GM12878 (cell line): Measurements from ENCODE around the gene NRXN3. TPM values are rescaled to one million over a fixed set of nuclear protein-coding genes. Genes with fewer than 3 reads are reported as not detected.

Source experiments
- ATAC-seq: fragments of 200-7000 bp; cut with Tn5 transposase; 3 replicates; pipeline ENCODE4 v1.9.1; 2020; ENCODE audit warnings: mild to moderate bottlenecking, moderate library complexity
- BruUV-seq: library from RNA; stranded (reverse); fragments of 400-500 nt; replicated peaks from 2 replicates; lab custom pipeline; 2021; lab: Mats Ljungman, UMichigan
- CTCF ChIA-PET: fragments of 300-600 bp; sonication (Branson Sonifier 250); formaldehyde crosslinking; extraction: SDS; loops from one replicate; lab custom pipeline; 2021; ENCODE audit warnings: inconsistent platforms; lab: Yijun Ruan, JAX
- POLR2A ChIA-PET: fragments of 350-600 bp; formaldehyde crosslinking; extraction: SDS; loops from one replicate; lab custom pipeline; 2021; ENCODE audit warnings: inconsistent platforms; lab: Charles Lee
- RAD21 ChIA-PET: fragments of 300-600 bp; sonication (Branson Sonifier 250); formaldehyde crosslinking; loops from one replicate; lab custom pipeline; 2023; ENCODE audit warnings: antibody characterized with exemption; ENCODE audit not compliant: unreplicated experiment; lab: Charles Lee
- SMC1A ChIA-PET: fragments of 300-600 bp; sonication (Branson Sonifier 250); formaldehyde crosslinking; loops from one replicate; lab custom pipeline; 2023; ENCODE audit not compliant: unreplicated experiment, uncharacterized antibody; lab: Charles Lee
- DNase-seq: peaks from one replicate; pipeline ENCODE4 v3.0.0-alpha.2; 2011; ENCODE audit warnings: low read depth, low spot score
- FAIRE-seq: peaks from 3 replicates; lab custom pipeline; 2011; peaks lifted over from hg19 to GRCh38; lab: Jason Lieb, UNC
- H2AFZ ChIP-seq: 2 replicates; pipeline ENCODE4 v1.6.0; 2011; ENCODE audit warnings: low read depth, low read length, control low read depth; ENCODE audit not compliant: control insufficient read depth
- H3K27ac ChIP-seq: 2 replicates; pipeline ENCODE4 v1.5.1; 2011; ENCODE audit warnings: control low read depth; ENCODE audit not compliant: control insufficient read depth, insufficient read depth
- H3K27me3 ChIP-seq, 2 experiments: replicated peaks in 1 of 2; 2 replicates each; pipeline versions ENCODE4 v1.6.0 to v1.6.1; 2011; ENCODE audit warnings: low read length in 1 of 2; ENCODE audit not compliant: control insufficient read depth in 2 of 2, insufficient read depth in 2 of 2
- H3K36me3 ChIP-seq, 2 experiments: 2 replicates each; pipeline ENCODE4 v1.5.1; 2011; ENCODE audit warnings: low read length in 1 of 2; ENCODE audit not compliant: control insufficient read depth in 2 of 2, insufficient read depth in 2 of 2
- H3K4me1 ChIP-seq: 2 replicates; pipeline ENCODE4 v1.6.1; 2011; ENCODE audit warnings: mild to moderate bottlenecking, low read length, moderate library complexity, mixed read lengths; ENCODE audit not compliant: control insufficient read depth, insufficient read depth
- H3K4me2 ChIP-seq: 2 replicates; pipeline ENCODE4 v1.6.0; 2011; ENCODE audit warnings: control low read depth; ENCODE audit not compliant: control insufficient read depth, insufficient read depth
- H3K4me3 ChIP-seq: fragments of 200-600 bp; sonication (generic); 2 replicates; pipeline ENCODE4 v1.5.1; 2016
- H3K79me2 ChIP-seq: 2 replicates; pipeline ENCODE4 v1.6.0; 2011; ENCODE audit warnings: low read length; ENCODE audit not compliant: control insufficient read depth, insufficient read depth
- H3K9ac ChIP-seq: 2 replicates; pipeline ENCODE4 v1.8.0; 2011; ENCODE audit warnings: low read length, control low read depth, mixed read lengths; ENCODE audit not compliant: control insufficient read depth, insufficient read depth
- H3K9me3 ChIP-seq: replicated peaks from 3 replicates; pipeline ENCODE4 v1.5.1; 2011; ENCODE audit warnings: mild to moderate bottlenecking, low read length; ENCODE audit not compliant: control insufficient read depth, insufficient read depth
- H4K20me1 ChIP-seq: 2 replicates; pipeline ENCODE4 v1.6.0; 2011; ENCODE audit not compliant: control insufficient read depth, insufficient read depth
- BACH1 ChIP-seq: fragments of 450-650 bp; IDR thresholded peaks from 2 replicates; pipeline ENCODE4 v1.6.1; 2017; ENCODE audit warnings: mild to moderate bottlenecking, borderline replicate concordance
- CEBPB ChIP-seq, 2 experiments: fragments of 150-350 bp in 1 of 2; IDR thresholded peaks; 2 replicates each; pipeline ENCODE4 v1.6.1; 2012 to 2014; ENCODE audit warnings: low read depth in 2 of 2, low read length in 2 of 2, borderline replicate concordance in 1 of 2, inconsistent platforms in 1 of 2
- ETV6 ChIP-seq, 2 experiments: fragments of 450-650 bp in 1 of 2; IDR thresholded peaks in 1 of 2; conservative IDR thresholded peaks in 1 of 2; 2 replicates each; pipeline ENCODE4 v1.6.1; 2014; ENCODE audit warnings: antibody characterized with exemption in 1 of 2, borderline replicate concordance in 1 of 2, low read depth in 1 of 2, mild to moderate bottlenecking in 1 of 2, moderate library complexity in 1 of 2
- IRF3 ChIP-seq: fragments of 450-650 bp; IDR thresholded peaks from 2 replicates; pipeline ENCODE4 v1.6.1; 2014; ENCODE audit warnings: mild to moderate bottlenecking
- RB1 ChIP-seq: fragments of 450-650 bp; formaldehyde crosslinking; IDR thresholded peaks from 2 replicates; pipeline ENCODE4 v1.6.1; 2017; ENCODE audit warnings: mild to moderate bottlenecking, borderline replicate concordance
- YY1 ChIP-seq: IDR thresholded peaks from 2 replicates; pipeline ENCODE4 v1.6.1; 2011; ENCODE audit warnings: low read depth, mild to moderate bottlenecking, low read length
- WGBS: methylation state at CpG from one replicate; pipeline ENCODE4 v1.1.6; 2016; ENCODE audit warnings: low lambda C conversion rate; ENCODE audit not compliant: insufficient replicate concordance, insufficient coverage; ENCODE audit errors: missing lambda C conversion rate; 5-methylcytosine and 5-hydroxymethylcytosine counted together
- in situ Hi-C: fragments of 300-500 bp; cut with MboI; formaldehyde crosslinking; loops from 9 replicates; pipeline ENCODE4 v1.14.3; 2018; ENCODE audit warnings: mixed read lengths
- intact Hi-C: fragments of 100-400 bp; cut with micrococcal nuclease; formaldehyde crosslinking; loops from one replicate; pipeline ENCODE4 v1.14.2; 2022; ENCODE audit not compliant: unreplicated experiment
- polyA plus RNA-seq, 11 experiments: library from polyadenylated mRNA; depleted of rRNA in 4 of 11; unstranded in 6 of 11; stranded (reverse) in 5 of 11; fragments of >200 nt; fragmentation: Nextera tagmentation in 4 of 11; fragmentation: Illumina TruSeq in 1 of 11; extraction: Ambion mirVana in 4 of 11; extraction: Trizol in 1 of 11; gene quantifications; 1 replicate in 1 of 11; 2 replicates in 10 of 11; pipeline versions ENCODE4 v1.2.1 to v1.2.3, GENCODE V29; 2011 to 2016; ENCODE audit warnings: inconsistent platforms in 2 of 11, missing spikeins in 2 of 11, low read depth in 1 of 11
- total RNA-seq, 4 experiments: library from RNA; depleted of rRNA in 3 of 4; stranded (reverse); fragments of >200 nt in 3 of 4; fragmentation: Illumina TruSeq in 1 of 4; extraction: Trizol in 1 of 4; gene quantifications; 2 replicates each; pipeline versions ENCODE4 v1.2.1 to v1.2.3, GENCODE V29; 2013 to 2021
- TF ChIP-seq, protein P1 (sequence below): fragments of 450-650 bp; formaldehyde crosslinking; IDR thresholded peaks from 2 replicates; pipeline ENCODE4 v1.5.0; 2022; ENCODE audit warnings: mild to moderate bottlenecking, missing genetic modification characterization
- TF ChIP-seq, protein P2 (sequence below), 3 experiments: IDR thresholded peaks in 2 of 3; conservative IDR thresholded peaks in 1 of 3; 2 replicates each; pipeline ENCODE4 v1.5.1; 2011; ENCODE audit warnings: low read depth in 3 of 3, low read length in 3 of 3, mild to moderate bottlenecking in 3 of 3, control low read depth in 2 of 3, moderate library complexity in 2 of 3, inconsistent platforms in 1 of 3, mixed read lengths in 1 of 3; ENCODE audit not compliant: control insufficient read depth in 2 of 3, insufficient read depth in 1 of 3; ENCODE audit errors: extremely low read depth in 1 of 3
- TF ChIP-seq, protein P3 (sequence below): IDR thresholded peaks from 2 replicates; pipeline ENCODE4 v1.6.1; 2012; ENCODE audit warnings: improper control_type of control experiment, low read depth, low read length; ENCODE audit not compliant: insufficient replicate concordance

The NRXN3 gene
- total and polyA plus RNA-seq, 10 of the 15 experiments (the other 5 are each of a cell fraction or from before 2014, with no cell fraction given): 0.52 to 3.3 (median 1.4) TPM

- TF ChIP-seq, protein P1, sequence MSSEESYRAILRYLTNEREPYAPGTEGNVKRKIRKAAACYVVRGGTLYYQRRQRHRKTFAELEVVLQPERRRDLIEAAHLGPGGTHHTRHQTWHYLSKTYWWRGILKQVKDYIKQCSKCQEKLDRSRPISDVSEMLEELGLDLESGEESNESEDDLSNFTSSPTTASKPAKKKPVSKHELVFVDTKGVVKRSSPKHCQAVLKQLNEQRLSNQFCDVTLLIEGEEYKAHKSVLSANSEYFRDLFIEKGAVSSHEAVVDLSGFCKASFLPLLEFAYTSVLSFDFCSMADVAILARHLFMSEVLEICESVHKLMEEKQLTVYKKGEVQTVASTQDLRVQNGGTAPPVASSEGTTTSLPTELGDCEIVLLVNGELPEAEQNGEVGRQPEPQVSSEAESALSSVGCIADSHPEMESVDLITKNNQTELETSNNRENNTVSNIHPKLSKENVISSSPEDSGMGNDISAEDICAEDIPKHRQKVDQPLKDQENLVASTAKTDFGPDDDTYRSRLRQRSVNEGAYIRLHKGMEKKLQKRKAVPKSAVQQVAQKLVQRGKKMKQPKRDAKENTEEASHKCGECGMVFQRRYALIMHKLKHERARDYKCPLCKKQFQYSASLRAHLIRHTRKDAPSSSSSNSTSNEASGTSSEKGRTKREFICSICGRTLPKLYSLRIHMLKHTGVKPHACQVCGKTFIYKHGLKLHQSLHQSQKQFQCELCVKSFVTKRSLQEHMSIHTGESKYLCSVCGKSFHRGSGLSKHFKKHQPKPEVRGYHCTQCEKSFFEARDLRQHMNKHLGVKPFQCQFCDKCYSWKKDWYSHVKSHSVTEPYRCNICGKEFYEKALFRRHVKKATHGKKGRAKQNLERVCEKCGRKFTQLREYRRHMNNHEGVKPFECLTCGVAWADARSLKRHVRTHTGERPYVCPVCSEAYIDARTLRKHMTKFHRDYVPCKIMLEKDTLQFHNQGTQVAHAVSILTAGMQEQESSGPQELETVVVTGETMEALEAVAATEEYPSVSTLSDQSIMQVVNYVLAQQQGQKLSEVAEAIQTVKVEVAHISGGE: no peak
- 0 out of 2 replicates have a peak, but pooled peaks have one; percentile 16 for TF ChIP-seq YY1
Measured at GRCh38 chr14:78758333-78758732, 588.2 kb downstream of the NRXN3 start (continued).

GRCh38 chr14:78762331-78762730, 592.2 kb downstream of the NRXN3 start:
- FAIRE-seq (no peak), DNase-seq (no peak), ATAC-seq (peak; percentile 56)
- ChIA-PET RAD21 (no interaction called here), SMC1A (no interaction called here), POLR2A (no interaction called here), CTCF (no interaction called here)
- Histone ChIP-seq H3K79me2 (no peaks in the 10 kb centered on the region), H3K4me3 (no peak overlapping the region), H3K9ac (no peak overlapping the region), H4K20me1 (no peaks in the 10 kb centered on the region), H3K4me2 (no peak overlapping the region), H3K9me3 (no peaks in the 10 kb centered on the region), H2AFZ (no peak overlapping the region), H3K36me3 (no peaks in the 10 kb centered on the region), H3K27ac (no peak overlapping the region), H3K27me3 (no peaks in the 10 kb centered on the region), H3K4me1 (no peaks in the 10 kb centered on the region)
- no TSS peak for BruUV-seq
- intact Hi-C loops: no loop called here
- 42% methylated on average over 7 of the region's 7 CpGs for WGBS
- in situ Hi-C loops: no loop called here
- TF ChIP-seq ETV6 (conservative IDR thresholded peaks at IDR 0.05 in 1 of 2, IDR thresholded peaks at IDR 0.05 in 1 of 2; ENCODE audit: borderline replicate concordance in 1 of 2, low read depth in 1 of 2) (no peak), RB1 (no peak), BACH1 (no peak), IRF3 (no peak), CEBPB (IDR thresholded peaks at IDR 0.05; ENCODE audit: borderline replicate concordance in 1 of 2, low read depth in 2 of 2, low read length in 2 of 2) (no peak)
- TF ChIP-seq, protein P2, sequence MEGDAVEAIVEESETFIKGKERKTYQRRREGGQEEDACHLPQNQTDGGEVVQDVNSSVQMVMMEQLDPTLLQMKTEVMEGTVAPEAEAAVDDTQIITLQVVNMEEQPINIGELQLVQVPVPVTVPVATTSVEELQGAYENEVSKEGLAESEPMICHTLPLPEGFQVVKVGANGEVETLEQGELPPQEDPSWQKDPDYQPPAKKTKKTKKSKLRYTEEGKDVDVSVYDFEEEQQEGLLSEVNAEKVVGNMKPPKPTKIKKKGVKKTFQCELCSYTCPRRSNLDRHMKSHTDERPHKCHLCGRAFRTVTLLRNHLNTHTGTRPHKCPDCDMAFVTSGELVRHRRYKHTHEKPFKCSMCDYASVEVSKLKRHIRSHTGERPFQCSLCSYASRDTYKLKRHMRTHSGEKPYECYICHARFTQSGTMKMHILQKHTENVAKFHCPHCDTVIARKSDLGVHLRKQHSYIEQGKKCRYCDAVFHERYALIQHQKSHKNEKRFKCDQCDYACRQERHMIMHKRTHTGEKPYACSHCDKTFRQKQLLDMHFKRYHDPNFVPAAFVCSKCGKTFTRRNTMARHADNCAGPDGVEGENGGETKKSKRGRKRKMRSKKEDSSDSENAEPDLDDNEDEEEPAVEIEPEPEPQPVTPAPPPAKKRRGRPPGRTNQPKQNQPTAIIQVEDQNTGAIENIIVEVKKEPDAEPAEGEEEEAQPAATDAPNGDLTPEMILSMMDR (IDR thresholded peaks at IDR 0.05 in 2 of 3, conservative IDR thresholded peaks at IDR 0.05 in 1 of 3; ENCODE audit: control insufficient read depth in 2 of 3, extremely low read depth in 1 of 3, insufficient read depth in 1 of 3, low read depth in 3 of 3, low read length in 3 of 3): no peak
- TF ChIP-seq, protein P3, sequence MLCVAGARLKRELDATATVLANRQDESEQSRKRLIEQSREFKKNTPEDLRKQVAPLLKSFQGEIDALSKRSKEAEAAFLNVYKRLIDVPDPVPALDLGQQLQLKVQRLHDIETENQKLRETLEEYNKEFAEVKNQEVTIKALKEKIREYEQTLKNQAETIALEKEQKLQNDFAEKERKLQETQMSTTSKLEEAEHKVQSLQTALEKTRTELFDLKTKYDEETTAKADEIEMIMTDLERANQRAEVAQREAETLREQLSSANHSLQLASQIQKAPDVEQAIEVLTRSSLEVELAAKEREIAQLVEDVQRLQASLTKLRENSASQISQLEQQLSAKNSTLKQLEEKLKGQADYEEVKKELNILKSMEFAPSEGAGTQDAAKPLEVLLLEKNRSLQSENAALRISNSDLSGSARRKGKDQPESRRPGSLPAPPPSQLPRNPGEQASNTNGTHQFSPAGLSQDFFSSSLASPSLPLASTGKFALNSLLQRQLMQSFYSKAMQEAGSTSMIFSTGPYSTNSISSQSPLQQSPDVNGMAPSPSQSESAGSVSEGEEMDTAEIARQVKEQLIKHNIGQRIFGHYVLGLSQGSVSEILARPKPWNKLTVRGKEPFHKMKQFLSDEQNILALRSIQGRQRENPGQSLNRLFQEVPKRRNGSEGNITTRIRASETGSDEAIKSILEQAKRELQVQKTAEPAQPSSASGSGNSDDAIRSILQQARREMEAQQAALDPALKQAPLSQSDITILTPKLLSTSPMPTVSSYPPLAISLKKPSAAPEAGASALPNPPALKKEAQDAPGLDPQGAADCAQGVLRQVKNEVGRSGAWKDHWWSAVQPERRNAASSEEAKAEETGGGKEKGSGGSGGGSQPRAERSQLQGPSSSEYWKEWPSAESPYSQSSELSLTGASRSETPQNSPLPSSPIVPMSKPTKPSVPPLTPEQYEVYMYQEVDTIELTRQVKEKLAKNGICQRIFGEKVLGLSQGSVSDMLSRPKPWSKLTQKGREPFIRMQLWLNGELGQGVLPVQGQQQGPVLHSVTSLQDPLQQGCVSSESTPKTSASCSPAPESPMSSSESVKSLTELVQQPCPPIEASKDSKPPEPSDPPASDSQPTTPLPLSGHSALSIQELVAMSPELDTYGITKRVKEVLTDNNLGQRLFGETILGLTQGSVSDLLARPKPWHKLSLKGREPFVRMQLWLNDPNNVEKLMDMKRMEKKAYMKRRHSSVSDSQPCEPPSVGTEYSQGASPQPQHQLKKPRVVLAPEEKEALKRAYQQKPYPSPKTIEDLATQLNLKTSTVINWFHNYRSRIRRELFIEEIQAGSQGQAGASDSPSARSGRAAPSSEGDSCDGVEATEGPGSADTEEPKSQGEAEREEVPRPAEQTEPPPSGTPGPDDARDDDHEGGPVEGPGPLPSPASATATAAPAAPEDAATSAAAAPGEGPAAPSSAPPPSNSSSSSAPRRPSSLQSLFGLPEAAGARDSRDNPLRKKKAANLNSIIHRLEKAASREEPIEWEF: no peak
